GM18870 (cell line): Measurements from ENCODE around the gene KMT2E.

Source experiments
- ATAC-seq: cut with Tn5 transposase; IDR thresholded peaks from one replicate; pipeline ENCODE4 v1.9.1; 2021; ENCODE audit warnings: moderate library complexity; ENCODE audit not compliant: unreplicated experiment

Gene KMT2E

GRCh38 chr7:105060923-105061322, 46.9 kb downstream of the KMT2E start:
- no peak for ATAC-seq

- no peak for ATAC-seq
These were observed 51.1 kb downstream of the KMT2E start for GRCh38 chr7:105065104-105065503.

GRCh38 chr7:105067691-105068090, 53.7 kb downstream of the KMT2E start:
- no peak for ATAC-seq

GRCh38 chr7:105068886-105069285, 54.9 kb downstream of the KMT2E start:
- ATAC-seq: no peak

- no peak for ATAC-seq
These were observed 59.1 kb downstream of the KMT2E start for GRCh38 chr7:105073143-105073542.

- no peak for ATAC-seq
These were observed 65.3 kb downstream of the KMT2E start for GRCh38 chr7:105079348-105079747.

- no peak for ATAC-seq
These were observed 70.6 kb downstream of the KMT2E start for GRCh38 chr7:105084581-105084980.

- no peak for ATAC-seq
These were observed 72.8 kb downstream of the KMT2E start for GRCh38 chr7:105086850-105087249.

GRCh38 chr7:105087981-105088380, 74.0 kb downstream of the KMT2E start:
- ATAC-seq: no peak

GRCh38 chr7:105088456-105088855, 74.5 kb downstream of the KMT2E start:
- ATAC-seq: no peak

- ATAC-seq: no peak
These were observed 81.0 kb downstream of the KMT2E start for GRCh38 chr7:105094966-105095365.

- no peak for ATAC-seq
These were observed 82.3 kb downstream of the KMT2E start for GRCh38 chr7:105096306-105096705.

GRCh38 chr7:105097619-105098018, 83.6 kb downstream of the KMT2E start:
- no peak for ATAC-seq

- ATAC-seq: peak; percentile 78
These were observed 85.0 kb downstream of the KMT2E start for GRCh38 chr7:105098863-105099515.

GRCh38 chr7:105101864-105102263, 87.9 kb downstream of the KMT2E start:
- ATAC-seq: no peak

- no peak for ATAC-seq
These were observed 88.8 kb downstream of the KMT2E start for GRCh38 chr7:105102557-105103352.

GRCh38 chr7:105105579-105105978, 91.6 kb downstream of the KMT2E start:
- ATAC-seq: no peak

- no peak for ATAC-seq
These were observed 92.5 kb downstream of the KMT2E start for GRCh38 chr7:105106473-105106872.

- no peak for ATAC-seq
These were observed 93.5 kb downstream of the KMT2E start for GRCh38 chr7:105107458-105107857.

- ATAC-seq: no peak
These were observed 98.7 kb downstream of the KMT2E start for GRCh38 chr7:105112440-105113418.
